Measurements from ENCODE around the gene TGOLN2. TPM values are rescaled to one million over a fixed set of nuclear protein-coding genes. Genes with fewer than 3 reads are reported as not detected.
A peak's percentile ranks its signal among the peaks of the same experiment; 100 is the strongest.

The TGOLN2 gene
- total and polyA plus RNA-seq, 2 of the 13 experiments (the other 11 are each of a cell fraction or from before 2014, with no cell fraction given), result 99.6 to 155 TPM

DNA sequence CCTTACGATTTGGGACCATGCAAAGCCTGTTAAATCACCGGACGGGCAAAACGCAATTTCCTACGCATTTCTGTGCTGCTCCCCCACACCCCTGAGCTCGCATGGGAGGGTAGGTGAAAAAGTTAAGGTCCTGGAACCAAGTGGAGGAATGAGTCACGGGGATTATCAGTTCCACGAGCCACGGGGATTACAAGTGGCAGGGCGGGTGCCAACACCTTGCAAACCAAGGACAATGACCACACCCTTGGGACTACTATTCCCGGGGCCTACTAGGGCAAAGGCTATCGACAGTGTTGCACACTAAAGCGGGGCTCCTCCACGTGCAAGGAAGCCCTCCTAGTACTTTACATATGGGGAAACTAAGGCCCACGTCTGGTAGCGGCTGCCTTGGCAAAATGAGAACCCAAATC lies 26.1 kb upstream of the TGOLN2 start (continued):
- TF ChIP-seq CHD4 (IDR thresholded peaks at IDR 0.05; ENCODE audit: borderline replicate concordance, low read length) (no peak), ZNF383 (CRISPR knock-in tag; IDR thresholded peaks at IDR 0.05; ENCODE audit: borderline replicate concordance) (no peak), ZNF30 (CRISPR knock-in tag; IDR thresholded peaks at IDR 0.05) (peak; percentile 91; the same call in 1 of the 2 replicates), ZNF724P (CRISPR knock-in tag; IDR thresholded peaks at IDR 0.05; ENCODE audit: borderline replicate concordance) (0 out of 2 replicates have a peak, but pooled peaks have one; percentile 3), NFKBIZ (CRISPR knock-in tag; IDR thresholded peaks at IDR 0.05) (no peak), KDM3A (CRISPR knock-in tag; IDR thresholded peaks at IDR 0.05; ENCODE audit: low read depth) (no peak), DPF2 (CRISPR knock-in tag; IDR thresholded peaks at IDR 0.05; ENCODE audit: borderline replicate concordance, low read depth) (no peak), CREB1 (IDR thresholded peaks at IDR 0.05) (no peak), CREB1 (CRISPR knock-in tag; IDR thresholded peaks at IDR 0.05) (no peak), MBNL3 (CRISPR knock-in tag; conservative IDR thresholded peaks at IDR 0.05) (no peak), HNRNPL (IDR thresholded peaks at IDR 0.05; ENCODE audit: low read depth, low read length) (no peak), ZNF335 (CRISPR knock-in tag; IDR thresholded peaks at IDR 0.05) (no peak), ZNF629 (CRISPR knock-in tag; conservative IDR thresholded peaks at IDR 0.05) (no peak), RBM22 (optimal IDR thresholded peaks at IDR 0.05; ENCODE audit: low read length) (no peak)
- TF ChIP-seq, protein P1, sequence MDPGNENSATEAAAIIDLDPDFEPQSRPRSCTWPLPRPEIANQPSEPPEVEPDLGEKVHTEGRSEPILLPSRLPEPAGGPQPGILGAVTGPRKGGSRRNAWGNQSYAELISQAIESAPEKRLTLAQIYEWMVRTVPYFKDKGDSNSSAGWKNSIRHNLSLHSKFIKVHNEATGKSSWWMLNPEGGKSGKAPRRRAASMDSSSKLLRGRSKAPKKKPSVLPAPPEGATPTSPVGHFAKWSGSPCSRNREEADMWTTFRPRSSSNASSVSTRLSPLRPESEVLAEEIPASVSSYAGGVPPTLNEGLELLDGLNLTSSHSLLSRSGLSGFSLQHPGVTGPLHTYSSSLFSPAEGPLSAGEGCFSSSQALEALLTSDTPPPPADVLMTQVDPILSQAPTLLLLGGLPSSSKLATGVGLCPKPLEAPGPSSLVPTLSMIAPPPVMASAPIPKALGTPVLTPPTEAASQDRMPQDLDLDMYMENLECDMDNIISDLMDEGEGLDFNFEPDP (CRISPR knock-in tag; conservative IDR thresholded peaks at IDR 0.05), result peak; percentile 98; the same call in 1 of the 2 replicates
- TF ChIP-seq, protein P2, sequence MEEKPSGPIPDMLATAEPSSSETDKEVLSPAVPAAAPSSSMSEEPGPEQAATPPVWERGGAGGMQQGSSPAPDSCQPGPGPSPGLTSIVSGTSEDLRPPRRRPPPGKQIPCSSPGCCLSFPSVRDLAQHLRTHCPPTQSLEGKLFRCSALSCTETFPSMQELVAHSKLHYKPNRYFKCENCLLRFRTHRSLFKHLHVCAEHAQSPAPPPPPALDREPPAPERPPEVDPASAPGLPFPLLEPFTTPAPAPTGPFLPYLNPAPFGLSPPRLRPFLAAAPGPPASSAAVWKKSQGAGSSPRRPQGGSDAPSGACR (CRISPR knock-in tag; IDR thresholded peaks at IDR 0.05), result peak; percentile 56; the same call in 1 of the 2 replicates
- TF ChIP-seq, protein P3, sequence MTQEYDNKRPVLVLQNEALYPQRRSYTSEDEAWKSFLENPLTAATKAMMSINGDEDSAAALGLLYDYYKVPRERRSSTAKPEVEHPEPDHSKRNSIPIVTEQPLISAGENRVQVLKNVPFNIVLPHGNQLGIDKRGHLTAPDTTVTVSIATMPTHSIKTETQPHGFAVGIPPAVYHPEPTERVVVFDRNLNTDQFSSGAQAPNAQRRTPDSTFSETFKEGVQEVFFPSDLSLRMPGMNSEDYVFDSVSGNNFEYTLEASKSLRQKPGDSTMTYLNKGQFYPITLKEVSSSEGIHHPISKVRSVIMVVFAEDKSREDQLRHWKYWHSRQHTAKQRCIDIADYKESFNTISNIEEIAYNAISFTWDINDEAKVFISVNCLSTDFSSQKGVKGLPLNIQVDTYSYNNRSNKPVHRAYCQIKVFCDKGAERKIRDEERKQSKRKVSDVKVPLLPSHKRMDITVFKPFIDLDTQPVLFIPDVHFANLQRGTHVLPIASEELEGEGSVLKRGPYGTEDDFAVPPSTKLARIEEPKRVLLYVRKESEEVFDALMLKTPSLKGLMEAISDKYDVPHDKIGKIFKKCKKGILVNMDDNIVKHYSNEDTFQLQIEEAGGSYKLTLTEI (CRISPR knock-in tag; conservative IDR thresholded peaks at IDR 0.05), result no peak
- TF ChIP-seq, protein P4, sequence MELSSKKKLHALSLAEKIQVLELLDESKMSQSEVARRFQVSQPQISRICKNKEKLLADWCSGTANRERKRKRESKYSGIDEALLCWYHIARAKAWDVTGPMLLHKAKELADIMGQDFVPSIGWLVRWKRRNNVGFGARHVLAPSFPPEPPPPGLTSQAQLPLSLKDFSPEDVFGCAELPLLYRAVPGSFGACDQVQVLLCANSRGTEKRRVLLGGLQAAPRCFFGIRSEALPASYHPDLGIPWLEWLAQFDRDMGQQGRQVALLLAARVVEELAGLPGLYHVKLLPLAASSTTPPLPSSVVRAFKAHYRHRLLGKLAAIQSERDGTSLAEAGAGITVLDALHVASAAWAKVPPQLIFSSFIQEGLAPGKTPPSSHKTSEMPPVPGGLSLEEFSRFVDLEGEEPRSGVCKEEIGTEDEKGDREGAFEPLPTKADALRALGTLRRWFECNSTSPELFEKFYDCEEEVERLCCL (CRISPR knock-in tag; IDR thresholded peaks at IDR 0.05; ENCODE audit: borderline replicate concordance), result no peak; the same call in 1 of the 2 replicates
- TF ChIP-seq, protein P5, sequence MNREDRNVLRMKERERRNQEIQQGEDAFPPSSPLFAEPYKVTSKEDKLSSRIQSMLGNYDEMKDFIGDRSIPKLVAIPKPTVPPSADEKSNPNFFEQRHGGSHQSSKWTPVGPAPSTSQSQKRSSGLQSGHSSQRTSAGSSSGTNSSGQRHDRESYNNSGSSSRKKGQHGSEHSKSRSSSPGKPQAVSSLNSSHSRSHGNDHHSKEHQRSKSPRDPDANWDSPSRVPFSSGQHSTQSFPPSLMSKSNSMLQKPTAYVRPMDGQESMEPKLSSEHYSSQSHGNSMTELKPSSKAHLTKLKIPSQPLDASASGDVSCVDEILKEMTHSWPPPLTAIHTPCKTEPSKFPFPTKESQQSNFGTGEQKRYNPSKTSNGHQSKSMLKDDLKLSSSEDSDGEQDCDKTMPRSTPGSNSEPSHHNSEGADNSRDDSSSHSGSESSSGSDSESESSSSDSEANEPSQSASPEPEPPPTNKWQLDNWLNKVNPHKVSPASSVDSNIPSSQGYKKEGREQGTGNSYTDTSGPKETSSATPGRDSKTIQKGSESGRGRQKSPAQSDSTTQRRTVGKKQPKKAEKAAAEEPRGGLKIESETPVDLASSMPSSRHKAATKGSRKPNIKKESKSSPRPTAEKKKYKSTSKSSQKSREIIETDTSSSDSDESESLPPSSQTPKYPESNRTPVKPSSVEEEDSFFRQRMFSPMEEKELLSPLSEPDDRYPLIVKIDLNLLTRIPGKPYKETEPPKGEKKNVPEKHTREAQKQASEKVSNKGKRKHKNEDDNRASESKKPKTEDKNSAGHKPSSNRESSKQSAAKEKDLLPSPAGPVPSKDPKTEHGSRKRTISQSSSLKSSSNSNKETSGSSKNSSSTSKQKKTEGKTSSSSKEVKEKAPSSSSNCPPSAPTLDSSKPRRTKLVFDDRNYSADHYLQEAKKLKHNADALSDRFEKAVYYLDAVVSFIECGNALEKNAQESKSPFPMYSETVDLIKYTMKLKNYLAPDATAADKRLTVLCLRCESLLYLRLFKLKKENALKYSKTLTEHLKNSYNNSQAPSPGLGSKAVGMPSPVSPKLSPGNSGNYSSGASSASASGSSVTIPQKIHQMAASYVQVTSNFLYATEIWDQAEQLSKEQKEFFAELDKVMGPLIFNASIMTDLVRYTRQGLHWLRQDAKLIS (CRISPR knock-in tag; IDR thresholded peaks at IDR 0.05), result no peak
- TF ChIP-seq, protein P6, sequence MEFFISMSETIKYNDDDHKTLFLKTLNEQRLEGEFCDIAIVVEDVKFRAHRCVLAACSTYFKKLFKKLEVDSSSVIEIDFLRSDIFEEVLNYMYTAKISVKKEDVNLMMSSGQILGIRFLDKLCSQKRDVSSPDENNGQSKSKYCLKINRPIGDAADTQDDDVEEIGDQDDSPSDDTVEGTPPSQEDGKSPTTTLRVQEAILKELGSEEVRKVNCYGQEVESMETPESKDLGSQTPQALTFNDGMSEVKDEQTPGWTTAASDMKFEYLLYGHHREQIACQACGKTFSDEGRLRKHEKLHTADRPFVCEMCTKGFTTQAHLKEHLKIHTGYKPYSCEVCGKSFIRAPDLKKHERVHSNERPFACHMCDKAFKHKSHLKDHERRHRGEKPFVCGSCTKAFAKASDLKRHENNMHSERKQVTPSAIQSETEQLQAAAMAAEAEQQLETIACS (CRISPR knock-in tag; IDR thresholded peaks at IDR 0.05), result 0 out of 2 replicates have a peak, but pooled peaks have one; percentile 4

Measured in HepG2 (cell line).